Epithelial cell of esophagus (primary cell): Measurements from ENCODE around the gene SNX20.

Source experiments
- DNase-seq: peaks from one replicate; pipeline ENCODE4 v3.0.0; 2010; ENCODE audit warnings: low read depth
- H3K4me3 ChIP-seq: 2 replicates; pipeline ENCODE4 v1.5.1; 2011; ENCODE audit warnings: mild to moderate bottlenecking, low read length, control low read depth
- TF ChIP-seq, protein P1 (sequence below): IDR thresholded peaks from 2 replicates; pipeline ENCODE4 v1.5.1; 2011; ENCODE audit warnings: low read depth, mild to moderate bottlenecking, low read length, control low read depth, inconsistent platforms; ENCODE audit not compliant: insufficient read depth; ENCODE audit errors: missing control alignments

The SNX20 gene

DNA sequence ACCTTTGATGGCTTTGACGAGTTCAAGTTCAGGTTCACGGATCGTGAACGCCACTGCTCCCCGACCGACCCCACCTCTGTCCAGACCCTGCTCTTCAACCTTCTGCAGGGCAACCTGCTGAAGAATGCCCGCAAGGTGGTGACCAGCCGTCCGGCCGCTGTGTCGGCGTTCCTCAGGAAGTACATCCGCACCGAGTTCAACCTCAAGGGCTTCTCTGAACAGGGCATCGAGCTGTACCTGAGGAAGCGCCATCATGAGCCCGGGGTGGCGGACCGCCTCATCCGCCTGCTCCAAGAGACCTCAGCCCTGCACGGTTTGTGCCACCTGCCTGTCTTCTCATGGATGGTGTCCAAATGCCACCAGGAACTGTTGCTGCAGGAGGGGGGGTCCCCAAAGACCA is 29.9 kb upstream of the SNX20 start:
- H3K4me3 ChIP-seq: no peak overlapping the region
- no peak for DNase-seq
- TF ChIP-seq, protein P1, sequence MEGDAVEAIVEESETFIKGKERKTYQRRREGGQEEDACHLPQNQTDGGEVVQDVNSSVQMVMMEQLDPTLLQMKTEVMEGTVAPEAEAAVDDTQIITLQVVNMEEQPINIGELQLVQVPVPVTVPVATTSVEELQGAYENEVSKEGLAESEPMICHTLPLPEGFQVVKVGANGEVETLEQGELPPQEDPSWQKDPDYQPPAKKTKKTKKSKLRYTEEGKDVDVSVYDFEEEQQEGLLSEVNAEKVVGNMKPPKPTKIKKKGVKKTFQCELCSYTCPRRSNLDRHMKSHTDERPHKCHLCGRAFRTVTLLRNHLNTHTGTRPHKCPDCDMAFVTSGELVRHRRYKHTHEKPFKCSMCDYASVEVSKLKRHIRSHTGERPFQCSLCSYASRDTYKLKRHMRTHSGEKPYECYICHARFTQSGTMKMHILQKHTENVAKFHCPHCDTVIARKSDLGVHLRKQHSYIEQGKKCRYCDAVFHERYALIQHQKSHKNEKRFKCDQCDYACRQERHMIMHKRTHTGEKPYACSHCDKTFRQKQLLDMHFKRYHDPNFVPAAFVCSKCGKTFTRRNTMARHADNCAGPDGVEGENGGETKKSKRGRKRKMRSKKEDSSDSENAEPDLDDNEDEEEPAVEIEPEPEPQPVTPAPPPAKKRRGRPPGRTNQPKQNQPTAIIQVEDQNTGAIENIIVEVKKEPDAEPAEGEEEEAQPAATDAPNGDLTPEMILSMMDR: no peak

DNA sequence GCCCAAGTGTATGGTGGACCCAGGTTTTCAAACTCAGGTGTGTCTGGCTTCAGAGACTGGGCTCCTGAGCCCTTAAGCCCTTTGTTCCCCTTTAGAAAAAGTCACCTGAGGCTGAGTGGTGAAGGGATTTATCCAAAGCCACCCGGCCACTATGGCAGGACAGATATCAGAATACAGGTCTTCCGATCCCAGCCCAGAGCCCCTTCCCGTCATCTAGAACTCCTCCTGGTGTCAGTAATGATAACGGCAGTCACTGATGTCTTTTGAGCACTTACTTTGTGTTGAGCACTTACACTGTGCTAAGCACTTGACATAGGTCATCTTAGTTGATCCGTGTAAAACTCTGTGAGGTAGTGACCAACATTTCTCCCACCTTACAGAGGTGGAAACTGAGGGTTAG is 28.9 kb upstream of the SNX20 start:
- TF ChIP-seq, protein P1: no peak
- no peak for DNase-seq
- H3K4me3 ChIP-seq: no peak overlapping the region

DNA sequence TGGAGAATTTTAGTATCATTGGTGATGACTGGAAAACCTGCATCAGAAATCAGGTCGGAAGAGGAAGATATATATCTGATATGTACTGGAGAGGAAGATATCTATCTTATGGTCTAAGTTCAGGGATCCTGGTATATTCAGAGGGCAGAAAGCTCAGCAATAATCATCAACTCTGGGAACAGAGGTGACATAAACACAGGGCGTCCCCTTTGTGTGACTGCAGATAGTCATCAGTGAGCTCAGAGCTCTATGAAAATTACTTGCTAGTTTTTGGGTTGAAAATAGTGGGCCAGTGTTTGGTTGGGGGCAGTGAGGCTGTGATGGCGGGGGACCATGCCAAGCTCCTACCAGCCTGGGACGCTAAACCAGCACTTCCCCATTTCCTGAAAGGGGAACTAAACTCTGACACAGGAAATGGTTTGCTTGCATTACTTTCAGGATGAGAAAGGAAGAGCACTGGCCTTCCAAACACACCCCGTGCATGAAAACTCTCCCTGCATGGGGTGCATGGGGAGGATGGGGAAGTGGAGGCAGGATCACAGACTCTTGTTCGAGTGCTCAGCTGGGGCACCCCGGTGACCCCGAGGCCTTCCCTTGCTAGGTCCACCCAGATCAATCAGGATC is 28.1 kb upstream of the SNX20 start:
- no peak overlapping the region for H3K4me3 ChIP-seq
- TF ChIP-seq, protein P1: no peak
- DNase-seq: no peak

DNA sequence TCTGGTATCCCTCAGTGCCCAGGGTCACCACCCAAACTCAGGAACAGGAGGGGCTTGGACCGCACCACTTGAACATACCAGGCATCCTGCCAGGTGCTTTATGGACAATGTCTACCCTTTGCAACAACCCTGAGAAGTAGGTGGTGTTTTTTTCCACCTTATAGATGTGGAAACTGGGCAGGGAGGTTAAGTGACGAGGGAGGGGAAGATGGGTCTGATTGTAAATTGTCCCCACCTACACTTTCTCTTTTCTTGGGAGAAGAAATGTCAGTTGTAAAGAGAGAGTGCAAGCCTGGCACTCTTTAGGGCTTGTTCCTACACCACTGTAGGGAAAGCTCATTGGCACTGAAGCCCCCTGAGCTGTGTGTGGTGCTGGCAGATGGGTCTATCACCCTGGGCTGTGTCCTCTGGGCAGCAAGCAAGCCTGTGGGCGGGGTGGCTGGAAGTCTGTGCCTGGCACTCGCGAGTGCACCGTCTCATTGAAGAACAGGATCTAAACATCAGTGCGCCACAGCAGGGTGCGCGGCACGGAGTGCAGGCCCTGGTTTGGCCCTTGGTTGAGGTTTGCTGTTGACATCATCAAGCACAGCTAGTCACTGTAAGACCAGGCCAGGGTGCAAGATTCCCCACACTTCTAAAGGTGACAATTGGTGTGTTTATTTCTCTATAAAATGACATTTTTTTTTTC is 27.4 kb upstream of the SNX20 start:
- TF ChIP-seq, protein P1: no peak
- no peak overlapping the region for H3K4me3 ChIP-seq
- DNase-seq: no peak

DNA sequence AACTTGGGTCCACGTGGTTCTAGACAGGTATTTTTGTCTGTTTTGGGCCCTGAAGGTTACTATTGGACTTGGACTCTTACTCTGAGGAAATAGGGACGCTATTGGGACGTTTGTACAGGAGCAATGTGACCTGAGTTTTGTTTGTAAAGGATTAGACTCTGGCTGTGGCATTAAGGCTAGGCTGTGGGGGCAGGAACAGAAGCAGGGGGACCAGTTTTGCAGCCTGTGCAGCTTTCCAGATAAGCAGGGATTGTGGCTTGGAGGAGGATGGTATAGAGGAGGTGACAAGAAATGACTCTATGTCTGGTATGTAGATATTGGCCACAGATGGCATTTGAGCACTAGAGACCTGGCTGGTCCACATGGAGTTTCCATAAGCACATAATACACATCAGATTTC is 25.1 kb upstream of the SNX20 start:
- no peak for DNase-seq
- TF ChIP-seq, protein P1: no peak
- H3K4me3 ChIP-seq: no peak overlapping the region

DNA sequence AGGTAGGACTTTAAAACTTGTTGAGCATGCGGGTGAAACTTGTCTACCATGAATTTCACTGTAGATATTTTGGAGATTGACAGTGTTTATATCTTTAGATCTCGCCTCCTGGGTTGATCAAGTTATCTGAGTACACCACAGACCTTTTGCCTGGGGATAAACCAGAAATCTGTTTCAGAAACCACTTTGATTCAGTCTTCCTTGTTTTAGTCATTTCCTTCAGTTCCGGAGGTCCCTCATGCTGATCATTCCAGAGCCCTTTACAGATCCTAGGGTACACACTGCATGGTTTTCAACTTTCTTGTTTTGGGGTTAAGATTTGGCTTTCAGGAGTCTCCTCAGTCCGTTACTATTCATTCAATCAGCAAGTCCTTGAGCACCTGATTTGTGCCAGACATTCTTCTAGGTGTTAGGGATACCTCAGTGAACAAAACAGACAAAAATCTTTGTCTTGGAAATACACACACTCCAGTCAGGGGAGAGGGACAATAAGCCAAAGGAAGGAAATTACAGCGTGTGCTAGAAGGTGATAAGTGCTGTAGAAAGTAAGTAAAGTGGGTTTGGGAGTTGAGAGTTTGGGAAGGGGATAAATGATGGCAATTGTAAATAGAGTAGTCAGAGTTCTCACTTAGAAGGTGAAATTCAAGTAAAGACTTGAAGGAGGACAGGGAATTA is 24.5 kb upstream of the SNX20 start:
- DNase-seq: no peak
- H3K4me3 ChIP-seq: no peak overlapping the region
- TF ChIP-seq, protein P1: no peak
